Skin epidermis (tissue), 12 donors: Measurements from ENCODE around the gene TXNL4A.

ENCODE experiments used
- H3K27ac ChIP-seq, 21 experiments: fragments of 200-600 bp; sonication (generic) in 11 of 21; one replicate each; pipeline ENCODE4 v1.5.0; 2020; ENCODE audit warnings: mild to moderate bottlenecking in 3 of 21, inconsistent platforms in 2 of 21, moderate library complexity in 2 of 21
- H3K4me3 ChIP-seq, 7 experiments: fragments of 200-600 bp; sonication (generic) in 2 of 7; one replicate each; pipeline ENCODE4 v1.5.0; 2020; ENCODE audit warnings: inconsistent platforms in 2 of 7, mild to moderate bottlenecking in 2 of 7, moderate library complexity in 1 of 7

The TXNL4A gene

GRCh38 chr18:79940814-79941472 is 47.4 kb downstream of the TXNL4A start:
- Histone ChIP-seq H3K4me3 (no peak overlapping the region), H3K27ac (peak overlapping the region in 1 of 21 experiments; percentile 6)

GRCh38 chr18:79940126-79940813 is 48.1 kb downstream of the TXNL4A start:
- Histone ChIP-seq H3K27ac (peak overlapping the region in 1 of 21 experiments; percentile 6), H3K4me3 (no peak overlapping the region)

GRCh38 chr18:79939096-79939495 is 49.3 kb downstream of the TXNL4A start:
- H3K4me3 ChIP-seq, result no peak overlapping the region
- H3K27ac ChIP-seq, result no peak overlapping the region

- Histone ChIP-seq H3K4me3 (no peak overlapping the region), H3K27ac (no peak overlapping the region)
Measured at GRCh38 chr18:79938196-79938595, 50.2 kb downstream of the TXNL4A start.

- H3K27ac ChIP-seq, result no peak overlapping the region
- no peak overlapping the region for H3K4me3 ChIP-seq
Measured at GRCh38 chr18:79937103-79937860, 51.1 kb downstream of the TXNL4A start.

GRCh38 chr18:79936641-79937040 is 51.7 kb downstream of the TXNL4A start:
- no peak overlapping the region for H3K27ac ChIP-seq
- H3K4me3 ChIP-seq, result no peak overlapping the region

GRCh38 chr18:79935925-79936324 is 52.4 kb downstream of the TXNL4A start:
- Histone ChIP-seq H3K27ac (no peak overlapping the region), H3K4me3 (no peak overlapping the region)

- Histone ChIP-seq H3K27ac (no peak overlapping the region), H3K4me3 (no peak overlapping the region)
Measured at GRCh38 chr18:79935499-79935898, 52.9 kb downstream of the TXNL4A start.

- Histone ChIP-seq H3K27ac (no peak overlapping the region), H3K4me3 (no peak overlapping the region)
Measured at GRCh38 chr18:79935098-79935480, 53.3 kb downstream of the TXNL4A start.

GRCh38 chr18:79934311-79935097 is 53.9 kb downstream of the TXNL4A start:
- Histone ChIP-seq H3K4me3 (no peak overlapping the region), H3K27ac (peak overlapping the region in 1 of 21 experiments; percentile 6)

GRCh38 chr18:79933765-79934164 is 54.6 kb downstream of the TXNL4A start:
- H3K4me3 ChIP-seq, result no peak overlapping the region
- no peak overlapping the region for H3K27ac ChIP-seq

- Histone ChIP-seq H3K27ac (no peak overlapping the region), H3K4me3 (no peak overlapping the region)
Measured at GRCh38 chr18:79932907-79933306, 55.5 kb downstream of the TXNL4A start.

- H3K27ac ChIP-seq, result no peak overlapping the region
- no peak overlapping the region for H3K4me3 ChIP-seq
Measured at GRCh38 chr18:79931475-79931874, 56.9 kb downstream of the TXNL4A start.

GRCh38 chr18:79930020-79930642 is 58.2 kb downstream of the TXNL4A start:
- H3K27ac ChIP-seq, result no peak overlapping the region
- no peak overlapping the region for H3K4me3 ChIP-seq

- Histone ChIP-seq H3K4me3 (no peak overlapping the region), H3K27ac (no peak overlapping the region)
Measured at GRCh38 chr18:79928563-79928960, 59.8 kb downstream of the TXNL4A start.

- Histone ChIP-seq H3K4me3 (no peak overlapping the region), H3K27ac (no peak overlapping the region)
Measured at GRCh38 chr18:79927607-79928562, 60.5 kb downstream of the TXNL4A start.

- Histone ChIP-seq H3K27ac (no peak overlapping the region), H3K4me3 (no peak overlapping the region)
Measured at GRCh38 chr18:79926715-79927606, 61.4 kb downstream of the TXNL4A start.

- H3K27ac ChIP-seq, result no peak overlapping the region
Measured at GRCh38 chr18:79926306-79926705, 62.1 kb downstream of the TXNL4A start.

More at GRCh38 chr18:79926306-79926705, 62.1 kb downstream of the TXNL4A start:
- H3K4me3 ChIP-seq, result no peak overlapping the region
